ENCODE data around the gene TRPV4. TPM values are rescaled to one million over a fixed set of nuclear protein-coding genes. Genes with fewer than 3 reads are reported as not detected.

TRPV4 gene
- total RNA-seq, 2 experiments from 2014 or later = not detected

- H3K27me3 ChIP-seq (ENCODE audit: control insufficient read depth in 1 of 2, insufficient read depth in 2 of 2, low read length in 2 of 2) = no peaks in the 10 kb centered on the region
- Mint-ChIP-seq H3K4me1 (ENCODE audit: low read depth) (no peaks in the 10 kb centered on the region), H3K27ac (no peak overlapping the region), H3K4me3 (no peak overlapping the region), H3K36me3 (ENCODE audit: low read depth) (no peaks in the 10 kb centered on the region), H3K9me3 (no peaks in the 10 kb centered on the region), H3K27me3 (peaks cover 8% of the 10 kb centered on the region)
- no peak for ATAC-seq (ENCODE audit: poor library complexity)
- POLR2A ChIA-PET = no interaction called here
- no peak overlapping the region for H3K4me3 ChIP-seq (ENCODE audit: low read length)
- no peak overlapping the region for H3K27ac ChIP-seq (ENCODE audit: low read depth in 1 of 2, low read length in 2 of 2)
- H3K36me3 ChIP-seq (ENCODE audit: insufficient read depth, low read length) = no peaks in the 10 kb centered on the region
- no peaks in the 10 kb centered on the region for H3K4me1 ChIP-seq (ENCODE audit: insufficient read depth, low read length)
- no peaks in the 10 kb centered on the region for H3K9me3 ChIP-seq (ENCODE audit: control insufficient read depth in 1 of 2, insufficient read depth in 1 of 2, low read length in 2 of 2)
- CTCF ChIA-PET = no interaction called here
- intact Hi-C loops (cut with DNase I, micrococcal nuclease) = no loop called here
- TF ChIP-seq, protein P1, sequence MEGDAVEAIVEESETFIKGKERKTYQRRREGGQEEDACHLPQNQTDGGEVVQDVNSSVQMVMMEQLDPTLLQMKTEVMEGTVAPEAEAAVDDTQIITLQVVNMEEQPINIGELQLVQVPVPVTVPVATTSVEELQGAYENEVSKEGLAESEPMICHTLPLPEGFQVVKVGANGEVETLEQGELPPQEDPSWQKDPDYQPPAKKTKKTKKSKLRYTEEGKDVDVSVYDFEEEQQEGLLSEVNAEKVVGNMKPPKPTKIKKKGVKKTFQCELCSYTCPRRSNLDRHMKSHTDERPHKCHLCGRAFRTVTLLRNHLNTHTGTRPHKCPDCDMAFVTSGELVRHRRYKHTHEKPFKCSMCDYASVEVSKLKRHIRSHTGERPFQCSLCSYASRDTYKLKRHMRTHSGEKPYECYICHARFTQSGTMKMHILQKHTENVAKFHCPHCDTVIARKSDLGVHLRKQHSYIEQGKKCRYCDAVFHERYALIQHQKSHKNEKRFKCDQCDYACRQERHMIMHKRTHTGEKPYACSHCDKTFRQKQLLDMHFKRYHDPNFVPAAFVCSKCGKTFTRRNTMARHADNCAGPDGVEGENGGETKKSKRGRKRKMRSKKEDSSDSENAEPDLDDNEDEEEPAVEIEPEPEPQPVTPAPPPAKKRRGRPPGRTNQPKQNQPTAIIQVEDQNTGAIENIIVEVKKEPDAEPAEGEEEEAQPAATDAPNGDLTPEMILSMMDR (IDR thresholded peaks at IDR 0.05) = no peak
- DNase-seq = no peak
Observed at GRCh38 chr12:109818253-109818652, 14.9 kb downstream of the TRPV4 start.

- no peak for DNase-seq
- H3K27me3 ChIP-seq (ENCODE audit: control insufficient read depth in 1 of 2, insufficient read depth in 2 of 2, low read length in 2 of 2) = no peaks in the 10 kb centered on the region
- no peaks in the 10 kb centered on the region for H3K9me3 ChIP-seq (ENCODE audit: control insufficient read depth in 1 of 2, insufficient read depth in 1 of 2, low read length in 2 of 2)
- H3K27ac Mint-ChIP-seq = no peak overlapping the region
- no peaks in the 10 kb centered on the region for H3K36me3 ChIP-seq (ENCODE audit: insufficient read depth, low read length)
- no peak overlapping the region for H3K4me3 ChIP-seq (ENCODE audit: low read length)
- ATAC-seq (ENCODE audit: poor library complexity) = no peak
- no peaks in the 10 kb centered on the region for H3K4me1 ChIP-seq (ENCODE audit: insufficient read depth, low read length)
- H3K36me3 Mint-ChIP-seq (ENCODE audit: low read depth) = no peaks in the 10 kb centered on the region
- no peaks in the 10 kb centered on the region for H3K4me1 Mint-ChIP-seq (ENCODE audit: low read depth)
- ChIA-PET POLR2A (no interaction called here), CTCF (no interaction called here)
- no peak overlapping the region for H3K4me3 Mint-ChIP-seq
- intact Hi-C loops (cut with DNase I, micrococcal nuclease) = no loop called here
- TF ChIP-seq, protein P1 (IDR thresholded peaks at IDR 0.05) = no peak
- peaks cover 8% of the 10 kb centered on the region for H3K27me3 Mint-ChIP-seq
- H3K27ac ChIP-seq (ENCODE audit: low read depth in 1 of 2, low read length in 2 of 2) = no peak overlapping the region
- no peaks in the 10 kb centered on the region for H3K9me3 Mint-ChIP-seq
Observed at GRCh38 chr12:109817627-109818231, 15.5 kb downstream of the TRPV4 start.

DNA sequence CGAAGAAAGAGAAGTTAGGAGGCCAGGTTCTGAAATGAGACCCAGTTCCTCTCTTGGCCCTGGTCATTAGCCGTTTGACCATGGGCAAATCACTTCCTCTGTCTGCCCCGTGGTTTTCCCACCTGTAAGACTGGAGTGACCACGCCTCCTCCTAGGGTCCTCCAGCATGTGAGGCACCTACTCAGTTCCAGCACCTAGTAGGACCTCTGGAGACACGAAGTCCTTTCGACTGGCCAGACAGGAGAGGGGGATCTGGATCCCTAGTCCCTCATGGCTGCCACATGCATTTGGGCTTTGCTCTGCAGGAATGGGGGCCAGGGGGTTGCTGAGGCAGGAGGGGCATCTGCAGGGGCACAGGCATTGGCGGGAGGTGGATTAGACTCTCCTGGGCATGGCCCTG lies 16.3 kb downstream of the TRPV4 start:
- Histone ChIP-seq H3K4me1 (ENCODE audit: insufficient read depth, low read length) (no peaks in the 10 kb centered on the region), H3K4me3 (ENCODE audit: low read length) (no peak overlapping the region), H3K36me3 (ENCODE audit: insufficient read depth, low read length) (no peaks in the 10 kb centered on the region), H3K27ac (ENCODE audit: low read depth in 1 of 2, low read length in 2 of 2) (no peak overlapping the region), H3K9me3 (ENCODE audit: control insufficient read depth in 1 of 2, insufficient read depth in 1 of 2, low read length in 2 of 2) (no peaks in the 10 kb centered on the region), H3K27me3 (ENCODE audit: control insufficient read depth in 1 of 2, insufficient read depth in 2 of 2, low read length in 2 of 2) (peaks cover 0 to 4% of the 10 kb centered on the region in 2 experiments)
- intact Hi-C loops (cut with DNase I, micrococcal nuclease) = no loop called here
- no peak overlapping the region for H3K27ac Mint-ChIP-seq
- no peaks in the 10 kb centered on the region for H3K36me3 Mint-ChIP-seq (ENCODE audit: low read depth)
- DNase-seq (no peak), ATAC-seq (ENCODE audit: poor library complexity) (no peak)
- H3K4me1 Mint-ChIP-seq (ENCODE audit: low read depth) = no peaks in the 10 kb centered on the region
- no peak overlapping the region for H3K4me3 Mint-ChIP-seq
- no peaks in the 10 kb centered on the region for H3K9me3 Mint-ChIP-seq
- CTCF ChIA-PET = no interaction called here
- TF ChIP-seq, protein P1 (IDR thresholded peaks at IDR 0.05) = no peak
- POLR2A ChIA-PET = no interaction called here
- H3K27me3 Mint-ChIP-seq = peaks cover 7% of the 10 kb centered on the region

All from CD4-positive, alpha-beta T cell (primary cell).